GM18517 (cell line): Measurements from ENCODE around the gene FGF22.
"Not testable (repeated sequence)": the region's sequence is repeated elsewhere in the genome, so short reads cannot be mapped to it uniquely, and the experiment has no call there.

Experiments used
- ATAC-seq: cut with Tn5 transposase; IDR thresholded peaks from one replicate; pipeline ENCODE4 v1.9.1; 2021; ENCODE audit warnings: mild to moderate bottlenecking, moderate library complexity; ENCODE audit not compliant: unreplicated experiment

FGF22 gene

DNA sequence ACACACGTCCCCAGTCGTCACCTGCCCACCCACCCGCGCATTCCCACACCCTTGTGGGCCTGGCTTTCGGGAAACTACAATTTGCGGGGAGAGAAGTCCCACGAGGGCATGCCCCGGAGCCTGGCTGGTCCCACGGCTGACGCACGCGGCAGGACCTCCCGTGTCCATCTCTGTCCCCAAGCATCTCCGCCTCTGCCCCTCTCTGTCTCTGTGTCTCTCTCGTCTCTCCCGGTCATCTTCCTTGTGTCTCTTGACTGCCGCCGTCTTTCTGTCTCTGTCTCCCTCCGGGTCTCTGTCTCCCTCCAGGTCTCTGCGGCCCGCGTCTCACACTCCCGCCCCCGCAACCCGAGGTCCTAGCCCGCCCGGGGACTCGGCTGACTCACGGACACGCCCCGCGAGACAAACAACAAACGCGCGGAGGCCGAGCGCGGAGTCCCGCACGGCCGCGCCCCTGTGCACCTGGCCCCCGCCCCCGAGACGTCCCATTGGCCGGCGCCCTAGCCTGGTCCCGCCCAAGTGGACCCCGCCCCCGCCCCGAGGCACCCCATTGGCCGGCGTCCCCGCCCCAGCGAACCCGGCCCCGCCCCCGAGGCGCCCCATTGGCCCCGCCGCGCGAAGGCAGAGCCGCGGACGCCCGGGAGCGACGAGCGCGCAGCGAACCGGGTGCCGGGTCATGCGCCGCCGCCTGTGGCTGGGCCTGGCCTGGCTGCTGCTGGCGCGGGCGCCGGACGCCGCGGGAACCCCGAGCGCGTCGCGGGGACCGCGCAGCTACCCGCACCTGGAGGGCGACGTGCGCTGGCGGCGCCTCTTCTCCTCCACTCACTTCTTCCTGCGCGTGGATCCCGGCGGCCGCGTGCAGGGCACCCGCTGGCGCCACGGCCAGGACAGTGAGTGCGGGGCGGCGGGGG is at the start of gene FGF22:
Gene FGF22 (plus strand): TSS at position 627 of the 908 bp plus-strand sequence. CDS start 47 bp downstream, at position 674.
- no peak for ATAC-seq

DNA sequence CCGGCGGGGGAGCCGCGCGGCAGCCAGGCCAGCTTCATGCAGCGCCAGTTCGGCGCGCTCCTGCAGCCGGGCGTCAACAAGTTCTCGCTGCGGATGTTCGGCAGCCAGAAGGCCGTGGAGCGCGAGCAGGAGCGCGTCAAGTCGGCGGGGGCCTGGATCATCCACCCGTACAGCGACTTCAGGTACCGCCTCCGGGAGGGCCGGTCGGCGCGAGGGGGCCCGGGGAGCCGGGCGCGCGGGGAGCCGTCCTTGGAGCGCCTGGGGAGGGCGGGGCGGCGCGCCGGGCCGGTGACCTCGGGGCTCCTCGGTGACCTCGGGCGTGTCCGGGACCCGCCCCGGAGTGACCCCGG is 49.3 kb upstream of the FGF22 start:
- ATAC-seq, result no peak

DNA sequence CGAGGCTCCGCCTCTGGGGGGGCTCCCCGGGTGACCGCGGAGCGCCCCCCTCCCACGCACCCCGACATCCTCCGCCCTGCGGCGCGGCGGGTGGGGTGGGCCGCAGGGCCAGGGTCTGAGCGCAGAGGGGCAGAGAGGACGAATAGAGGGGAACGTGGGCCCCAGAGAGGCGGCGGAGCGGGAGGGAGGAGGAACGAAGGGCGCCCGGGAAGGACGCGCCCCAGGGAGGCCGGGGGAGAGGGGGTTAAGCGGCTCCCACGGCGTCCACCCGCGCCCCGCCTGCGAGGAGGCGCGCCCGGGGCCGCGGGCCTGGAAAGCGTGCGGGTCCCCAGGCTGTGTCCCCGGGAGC is 49.0 kb upstream of the FGF22 start:
- ATAC-seq, result no peak

DNA sequence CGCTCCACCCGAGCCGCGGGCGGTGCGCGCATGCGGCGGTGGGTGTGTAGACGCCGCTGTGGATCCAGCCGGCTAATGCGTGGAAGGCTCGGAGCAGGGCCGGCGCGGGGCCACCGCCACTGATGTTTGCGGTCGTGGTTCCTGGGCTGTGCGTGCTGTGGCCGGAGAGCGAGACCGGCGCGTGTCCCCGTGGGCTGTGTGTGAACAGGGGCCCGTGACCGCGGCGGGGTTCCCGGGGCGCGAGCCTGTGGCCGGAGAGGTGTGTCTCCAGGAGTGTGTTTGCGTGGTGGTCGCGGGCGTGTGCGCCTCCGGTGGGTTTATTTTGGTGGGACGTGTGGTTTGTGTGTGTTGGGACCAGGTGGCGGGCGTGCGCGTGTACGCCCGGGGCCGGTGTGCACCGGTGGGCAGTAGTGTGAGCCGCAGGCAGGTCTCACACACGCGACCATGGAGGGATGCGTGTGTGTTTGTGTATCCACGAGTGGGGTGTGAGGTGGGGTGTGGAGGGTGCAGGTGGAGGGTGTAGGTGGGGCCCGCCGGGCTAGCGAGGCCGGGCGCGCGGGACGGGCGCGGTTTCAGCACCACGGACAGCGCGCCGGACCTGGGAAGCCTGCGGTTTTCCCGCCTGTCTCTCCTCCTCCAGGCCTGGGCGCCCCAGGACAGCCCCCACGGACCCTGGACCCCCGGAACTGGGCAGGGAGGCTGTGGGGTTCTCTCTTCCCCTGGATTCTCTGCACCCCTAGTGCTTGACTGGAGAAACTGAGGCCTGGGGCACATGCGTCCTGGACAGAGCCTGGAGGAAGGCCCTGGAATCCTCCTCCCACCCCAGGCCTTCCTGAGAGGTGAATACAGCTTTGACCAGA is 48.4 kb upstream of the FGF22 start:
- ATAC-seq, result no peak

DNA sequence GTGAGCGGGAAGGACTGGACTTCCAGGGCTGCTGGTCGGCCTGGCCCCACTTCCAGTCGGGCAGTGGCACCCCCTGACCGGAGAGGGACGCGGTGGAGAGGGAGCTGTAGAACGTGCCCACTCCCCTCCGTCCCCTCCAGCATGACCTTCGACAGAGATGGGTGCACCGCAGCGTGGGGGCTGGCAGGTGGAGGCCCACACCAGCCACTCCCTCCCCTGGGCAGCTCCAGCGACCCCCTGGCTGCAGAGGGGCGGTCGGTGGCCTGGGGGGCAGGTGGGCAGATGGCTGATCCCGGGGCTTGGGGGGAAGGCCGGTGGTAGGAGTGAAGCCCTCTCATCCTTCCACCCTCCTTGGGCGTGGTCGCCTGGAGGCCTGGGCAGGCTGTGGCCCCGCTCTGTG is 47.6 kb upstream of the FGF22 start:
- no peak for ATAC-seq

DNA sequence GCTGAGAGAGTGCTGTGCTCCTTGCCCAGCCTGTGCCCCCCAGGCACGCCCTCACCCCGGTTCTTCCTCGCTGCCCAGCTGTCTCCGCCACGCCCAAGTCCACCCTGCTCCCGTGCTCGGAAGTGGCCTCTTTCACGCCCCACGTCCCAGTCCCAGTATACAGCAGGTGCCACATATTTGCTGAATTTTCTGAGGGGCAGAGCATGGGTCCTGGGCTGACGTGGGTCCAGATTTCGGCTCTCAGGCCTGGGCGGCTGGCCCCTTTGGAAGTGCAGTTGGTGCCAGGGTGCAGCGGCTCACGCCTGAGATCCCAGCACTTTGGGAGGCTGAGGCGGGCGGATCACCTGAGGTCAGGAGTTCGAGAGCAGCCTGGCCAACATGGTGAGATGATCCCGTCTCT is 46.6 kb upstream of the FGF22 start:
- no peak for ATAC-seq

DNA sequence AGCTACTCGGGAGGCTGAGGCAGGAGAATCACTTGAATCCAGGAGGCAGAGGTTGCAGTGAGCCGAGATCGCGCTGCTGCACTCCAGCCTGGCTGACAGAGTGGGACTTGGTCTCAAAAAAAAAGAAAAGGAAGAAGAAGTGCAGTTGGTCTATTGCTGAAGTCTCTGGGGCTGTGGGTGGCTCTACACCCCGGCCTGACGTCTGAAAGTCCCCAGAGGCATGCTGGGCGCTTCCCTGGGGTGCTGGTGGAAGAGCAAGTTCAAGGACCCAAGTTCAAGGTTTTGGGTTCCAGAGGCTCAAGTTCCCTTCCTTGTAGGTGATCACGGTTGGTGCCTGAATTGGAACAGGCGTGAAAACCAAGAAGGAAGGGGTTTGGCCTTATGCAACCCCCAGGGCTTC is 46.2 kb upstream of the FGF22 start:
- no peak for ATAC-seq

DNA sequence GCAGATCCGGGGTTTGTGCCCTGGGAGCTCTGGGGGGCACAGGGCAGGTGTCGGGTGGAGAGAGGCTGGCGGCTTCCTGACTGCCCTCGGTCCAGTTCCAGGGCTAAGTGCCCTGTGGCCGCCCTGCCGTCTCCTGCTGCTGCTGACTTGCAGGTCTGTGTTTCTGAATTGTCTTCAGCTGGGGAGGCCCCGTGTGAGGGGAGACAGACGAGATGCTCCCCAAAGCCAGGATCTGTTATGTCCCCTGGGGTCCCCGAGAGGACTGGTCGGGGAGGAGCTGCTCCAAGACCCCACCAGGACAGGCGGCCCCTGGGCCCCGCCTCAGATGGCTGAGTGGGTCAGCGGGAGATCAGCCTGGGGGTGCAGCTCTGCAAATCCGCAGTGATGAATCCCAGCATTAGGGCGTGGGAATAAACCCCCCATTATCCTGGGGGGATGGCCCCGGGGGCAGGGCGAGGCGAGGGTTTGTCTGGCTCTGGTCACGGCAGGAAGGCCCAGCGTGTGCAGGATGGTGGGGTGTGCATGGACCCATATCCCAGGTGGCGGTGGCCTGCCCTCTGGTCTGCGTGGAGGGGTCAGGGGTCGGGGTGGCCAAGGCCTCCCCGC is 45.3 kb upstream of the FGF22 start:
- ATAC-seq, result no peak

DNA sequence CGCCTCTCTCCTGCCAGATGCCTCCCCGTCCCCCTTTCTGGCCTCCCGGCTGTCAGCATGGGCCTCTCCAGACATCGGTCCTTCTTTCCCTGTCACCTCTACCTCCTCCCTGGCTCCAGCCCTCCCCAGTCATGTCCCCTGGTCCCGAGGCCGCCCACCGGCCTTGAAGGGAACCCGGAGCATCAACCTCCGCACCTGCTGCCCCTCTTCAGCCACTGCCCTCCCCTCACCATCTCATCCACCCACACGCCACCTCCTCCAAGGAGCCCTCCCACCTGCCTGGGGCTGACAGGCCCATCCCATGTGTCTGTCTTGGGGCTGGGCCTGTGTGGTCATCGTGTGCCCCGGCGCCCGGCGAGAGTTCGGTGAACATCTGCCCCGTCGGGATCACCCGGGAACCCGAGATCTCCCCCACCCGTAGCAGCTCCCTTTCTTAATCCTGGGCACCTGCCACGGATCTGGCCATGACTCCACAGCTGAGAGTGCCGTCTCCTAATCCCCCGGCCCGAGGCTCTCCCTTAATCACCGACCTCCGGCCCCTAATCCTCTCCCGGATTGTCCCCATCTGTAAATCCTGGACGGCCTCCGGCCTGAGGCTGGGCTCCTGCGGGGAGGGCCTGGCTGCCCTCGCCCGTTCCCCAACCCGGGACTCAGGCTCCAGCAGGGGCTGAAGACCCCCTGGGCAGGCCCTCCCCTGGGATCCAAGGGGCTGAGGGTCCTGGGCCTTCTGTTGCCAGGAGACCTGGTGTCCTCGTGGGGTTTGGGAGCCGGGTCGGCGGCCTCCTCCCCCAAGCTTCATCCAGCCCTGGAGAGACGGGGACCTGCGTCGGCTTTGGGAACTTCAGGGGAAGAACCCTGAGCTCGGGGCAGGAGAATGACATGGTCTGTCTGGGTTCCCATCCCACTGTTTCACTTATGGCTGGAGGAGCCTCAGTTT is 44.1 kb upstream of the FGF22 start:
- no peak for ATAC-seq

DNA sequence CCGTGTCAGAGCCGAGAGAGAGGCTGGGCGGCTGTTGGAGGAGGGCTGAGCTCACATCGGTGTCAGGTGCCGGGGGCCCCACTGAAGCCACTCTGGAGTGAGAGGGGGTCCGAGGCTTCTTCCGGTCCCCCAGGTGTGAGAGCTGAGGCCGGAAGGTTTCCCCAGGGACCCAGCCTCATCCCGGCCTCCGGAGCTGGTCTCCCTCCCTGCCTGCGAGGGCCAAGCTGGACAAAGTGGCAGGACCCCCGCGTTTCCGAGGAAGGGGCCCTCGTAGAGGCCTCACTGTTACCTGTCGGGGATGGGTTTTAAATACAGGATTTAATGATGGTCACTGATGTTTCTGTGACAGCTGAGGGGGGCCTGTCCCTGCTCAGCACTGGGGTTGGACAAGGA is 43.4 kb upstream of the FGF22 start:
- ATAC-seq, result no peak

DNA sequence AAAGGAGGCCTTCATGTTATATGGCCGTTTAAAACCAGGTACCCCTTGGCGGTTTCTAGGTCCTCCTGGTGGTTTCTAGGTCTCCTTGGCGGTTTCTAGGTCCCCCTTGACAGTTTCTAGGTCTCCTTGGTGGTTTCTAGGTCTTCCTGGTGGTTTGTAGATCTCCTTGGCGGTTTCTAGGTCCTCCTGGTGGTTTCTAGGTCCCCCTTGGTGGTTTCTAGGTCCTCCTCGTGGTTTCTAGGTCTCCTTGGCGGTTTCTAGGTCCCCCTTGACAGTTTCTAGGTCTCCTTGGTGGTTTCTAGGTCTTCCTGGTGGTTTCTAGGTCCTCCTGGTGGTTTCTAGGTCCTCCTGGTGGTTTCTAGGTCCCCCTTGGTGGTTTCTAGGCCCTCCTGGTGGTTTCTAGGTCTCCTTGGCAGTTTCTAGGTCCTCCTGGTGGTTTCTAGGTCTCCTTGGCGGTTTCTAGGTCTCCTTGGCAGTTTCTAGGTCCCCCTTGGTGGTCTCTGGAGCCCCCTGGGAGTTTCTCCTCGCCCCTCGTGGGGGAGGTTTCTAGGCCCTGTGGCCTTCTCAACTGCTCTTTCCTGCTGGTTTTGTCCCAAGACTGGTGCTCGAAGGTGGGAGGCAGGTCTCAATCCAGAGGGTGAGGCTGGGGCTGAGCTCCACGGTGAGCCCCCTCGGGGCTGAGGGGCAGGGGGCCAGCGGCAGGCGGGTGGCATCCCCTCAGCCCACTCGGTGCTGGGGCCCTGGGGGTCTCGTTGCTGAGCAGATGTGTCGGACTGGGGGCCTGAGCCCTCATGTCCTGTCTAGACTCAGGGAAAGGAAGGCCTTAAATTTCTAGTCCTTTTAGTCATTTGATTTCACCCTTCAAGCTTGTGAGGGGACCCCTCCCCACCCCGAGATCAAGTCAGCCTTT is 42.0 kb upstream of the FGF22 start:
- no peak for ATAC-seq

DNA sequence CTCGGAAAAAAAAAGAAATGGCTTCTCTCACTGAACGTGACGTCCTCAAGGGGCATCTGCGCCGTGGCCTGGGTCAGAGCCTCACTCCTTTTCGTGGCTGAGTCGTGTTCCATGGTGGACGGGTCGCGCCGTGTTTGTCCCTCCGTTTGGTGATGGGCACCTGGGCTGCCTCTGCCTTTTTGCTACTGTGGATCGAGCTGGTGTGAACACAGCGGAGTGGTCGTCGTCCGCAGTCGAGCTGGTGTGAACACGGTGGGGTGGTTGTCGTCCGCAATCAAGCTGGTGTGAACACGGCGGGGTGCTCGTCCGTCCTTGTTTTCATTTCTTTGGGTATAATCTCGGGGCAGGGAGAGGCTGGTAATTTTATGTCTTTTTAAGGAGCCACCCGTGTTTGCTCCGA is 38.4 kb upstream of the FGF22 start:
- ATAC-seq, result no peak

DNA sequence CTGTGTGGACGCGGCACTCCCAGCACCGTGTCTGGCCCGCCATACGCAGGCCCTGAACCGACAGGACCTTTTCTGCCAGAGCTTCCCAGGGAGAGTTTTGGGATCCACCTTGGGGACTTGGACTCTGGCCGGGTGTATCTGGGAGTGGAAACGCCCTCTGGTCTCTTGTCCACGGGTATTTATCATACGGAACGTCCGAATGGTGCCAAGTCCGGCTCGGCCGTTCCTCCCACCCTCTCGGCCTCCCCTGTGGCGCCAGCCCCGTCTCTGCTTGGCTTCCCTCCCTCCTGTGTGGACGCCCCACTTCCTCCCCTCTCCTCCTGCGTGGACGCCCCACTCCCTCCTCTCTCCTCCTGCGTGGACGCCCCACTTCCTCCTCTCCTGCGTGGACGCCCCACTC is 37.9 kb upstream of the FGF22 start:
- no peak for ATAC-seq

DNA sequence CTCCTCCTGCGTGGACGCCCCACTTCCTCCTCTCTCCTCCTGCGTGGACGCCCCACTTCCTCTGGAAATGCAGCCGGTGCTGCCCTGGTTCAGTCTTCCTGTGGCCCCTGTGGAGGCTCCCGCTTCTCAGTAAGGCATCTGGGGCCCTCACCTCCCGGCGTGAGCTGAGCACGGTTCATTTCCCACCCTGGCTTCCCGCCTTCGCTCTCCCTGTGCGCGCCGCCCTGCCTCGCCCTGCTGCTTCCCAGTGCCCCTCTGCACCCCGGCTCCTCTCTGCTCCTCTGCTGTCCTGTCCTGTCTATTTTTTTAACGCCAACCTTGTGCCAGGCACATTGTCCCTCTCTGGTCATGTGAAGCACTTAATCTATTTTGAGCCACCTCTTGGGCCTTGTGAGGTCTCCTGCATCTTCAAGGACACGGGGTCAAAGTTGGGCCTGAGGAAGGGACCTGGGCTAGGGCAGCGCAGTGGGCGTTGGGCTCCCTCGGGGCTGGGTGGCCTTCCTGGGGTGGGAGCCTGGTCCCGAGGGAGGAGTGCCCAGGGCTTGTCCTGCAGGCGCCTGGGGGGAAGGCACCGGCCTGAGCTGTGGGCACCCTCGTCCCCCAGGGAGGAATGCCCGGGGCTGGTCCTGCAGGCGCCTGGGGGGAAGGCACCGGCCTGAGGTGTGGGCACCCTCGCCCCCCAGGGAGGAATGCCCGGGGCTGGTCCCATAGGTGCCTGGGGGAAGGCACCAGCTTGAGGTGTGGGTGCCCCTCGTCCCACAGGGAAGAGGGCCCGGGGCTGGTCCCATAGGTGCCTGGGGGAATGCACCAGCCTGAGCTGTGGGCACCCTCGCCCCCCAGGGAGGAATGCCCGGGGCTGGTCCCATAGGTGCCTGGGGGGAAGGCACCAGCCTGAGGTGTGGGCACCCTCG is 37.0 kb upstream of the FGF22 start:
- ATAC-seq, result no peak

DNA sequence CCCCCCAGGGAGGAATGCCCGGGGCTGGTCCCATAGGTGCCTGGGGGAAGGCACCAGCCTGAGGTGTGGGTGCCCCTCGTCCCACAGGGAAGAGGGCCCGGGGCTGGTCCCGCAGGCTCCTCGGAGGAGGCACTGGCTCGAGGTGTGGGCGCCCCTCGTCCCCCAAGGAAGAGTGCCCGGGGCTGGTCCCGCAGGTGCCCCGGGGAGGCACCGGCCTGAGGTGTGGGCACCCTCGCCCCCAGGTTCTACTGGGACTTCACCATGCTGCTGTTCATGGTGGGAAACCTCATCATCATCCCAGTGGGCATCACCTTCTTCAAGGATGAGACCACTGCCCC is 36.4 kb upstream of the FGF22 start:
- ATAC-seq, result not testable (repeated sequence)

DNA sequence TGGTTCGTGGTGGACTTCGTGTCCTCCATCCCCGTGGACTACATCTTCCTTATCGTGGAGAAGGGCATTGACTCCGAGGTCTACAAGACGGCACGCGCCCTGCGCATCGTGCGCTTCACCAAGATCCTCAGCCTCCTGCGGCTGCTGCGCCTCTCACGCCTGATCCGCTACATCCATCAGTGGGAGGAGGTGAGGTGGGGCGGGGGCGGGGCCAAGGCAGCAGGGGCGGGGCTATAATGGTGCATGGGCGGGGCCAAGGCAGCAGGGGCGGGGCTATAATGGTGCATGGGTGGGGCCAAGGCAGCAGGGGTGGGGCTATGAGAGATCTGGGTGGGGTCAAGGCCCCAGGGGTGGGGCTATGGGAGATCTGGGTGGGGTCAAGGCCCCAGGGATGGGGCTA is 35.9 kb upstream of the FGF22 start:
- not testable (repeated sequence) for ATAC-seq

DNA sequence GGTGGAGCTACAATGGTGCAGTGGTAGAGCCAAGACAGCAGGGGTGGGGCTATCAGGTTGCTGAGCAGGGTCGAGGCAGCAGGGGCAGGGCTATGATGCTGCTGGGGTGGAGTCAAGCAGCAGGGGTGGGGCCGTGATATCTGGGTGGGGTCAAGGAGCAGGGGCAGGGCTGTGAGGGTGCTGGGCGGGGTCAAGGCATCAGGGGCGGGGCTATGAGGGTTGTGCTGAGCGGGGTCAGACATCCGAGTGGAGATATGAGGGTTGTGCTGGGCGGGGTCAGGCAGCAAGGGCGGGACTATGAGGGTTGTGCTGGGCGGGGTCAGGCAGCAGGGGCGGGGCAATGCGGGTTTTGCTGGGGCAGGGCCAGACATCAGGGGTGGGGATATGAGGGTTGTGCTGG is 35.3 kb upstream of the FGF22 start:
- no peak for ATAC-seq

DNA sequence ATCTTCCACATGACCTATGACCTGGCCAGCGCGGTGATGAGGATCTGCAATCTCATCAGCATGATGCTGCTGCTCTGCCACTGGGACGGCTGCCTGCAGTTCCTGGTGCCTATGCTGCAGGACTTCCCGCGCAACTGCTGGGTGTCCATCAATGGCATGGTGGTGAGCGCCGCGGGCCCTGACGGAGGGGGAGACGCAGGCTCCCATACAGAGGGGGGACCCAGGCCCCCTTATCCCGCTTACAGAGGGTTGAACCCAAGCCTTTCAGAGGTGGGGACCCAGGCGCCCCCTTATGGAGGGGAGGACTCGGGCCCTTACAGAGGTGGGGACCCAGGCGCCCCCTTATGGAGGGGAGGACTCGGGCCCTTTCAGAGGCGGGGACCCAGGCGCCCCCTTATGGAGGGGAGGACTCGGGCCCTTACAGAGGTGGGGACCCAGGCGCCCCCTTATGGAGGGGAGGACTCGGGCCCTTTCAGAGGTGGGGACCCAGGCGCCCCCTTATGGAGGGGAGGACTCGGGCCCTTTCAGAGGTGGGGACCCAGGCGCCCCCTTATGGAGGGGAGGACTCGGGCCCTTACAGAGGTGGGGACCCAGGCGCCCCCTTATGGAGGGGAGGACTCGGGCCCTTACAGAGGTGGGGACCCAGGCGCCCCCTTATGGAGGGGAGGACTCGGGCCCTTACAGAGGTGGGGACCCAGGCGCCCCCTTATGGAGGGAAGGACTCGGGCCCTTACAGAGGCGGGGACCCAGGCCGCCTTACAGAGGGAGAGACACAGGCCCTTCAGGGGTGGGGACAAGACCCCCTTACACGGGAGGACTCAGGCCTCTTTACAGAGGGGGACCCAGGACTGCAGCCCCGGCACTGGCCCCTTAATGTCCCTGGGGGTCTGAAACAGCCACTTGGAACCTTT is 34.4 kb upstream of the FGF22 start:
- not testable (repeated sequence) for ATAC-seq
